Neural progenitor cell (in vitro differentiated cells): Measurements from ENCODE around the gene DESI2.
"Not testable (repeated sequence)": the region's sequence is repeated elsewhere in the genome, so short reads cannot be mapped to it uniquely, and the experiment has no call there.

Source experiments
- CTCF ChIP-seq: fragments of 200-600 bp; sonication (generic); IDR thresholded peaks from 2 replicates; pipeline ENCODE4 v1.5.1; 2017; ENCODE audit warnings: antibody characterized with exemption, mild to moderate bottlenecking
- EZH2 ChIP-seq: fragments of 200-600 bp; sonication (generic); IDR thresholded peaks from 2 replicates; pipeline ENCODE4 v1.6.1; 2017; ENCODE audit warnings: antibody characterized with exemption, mild to moderate bottlenecking, moderate library complexity

DNA sequence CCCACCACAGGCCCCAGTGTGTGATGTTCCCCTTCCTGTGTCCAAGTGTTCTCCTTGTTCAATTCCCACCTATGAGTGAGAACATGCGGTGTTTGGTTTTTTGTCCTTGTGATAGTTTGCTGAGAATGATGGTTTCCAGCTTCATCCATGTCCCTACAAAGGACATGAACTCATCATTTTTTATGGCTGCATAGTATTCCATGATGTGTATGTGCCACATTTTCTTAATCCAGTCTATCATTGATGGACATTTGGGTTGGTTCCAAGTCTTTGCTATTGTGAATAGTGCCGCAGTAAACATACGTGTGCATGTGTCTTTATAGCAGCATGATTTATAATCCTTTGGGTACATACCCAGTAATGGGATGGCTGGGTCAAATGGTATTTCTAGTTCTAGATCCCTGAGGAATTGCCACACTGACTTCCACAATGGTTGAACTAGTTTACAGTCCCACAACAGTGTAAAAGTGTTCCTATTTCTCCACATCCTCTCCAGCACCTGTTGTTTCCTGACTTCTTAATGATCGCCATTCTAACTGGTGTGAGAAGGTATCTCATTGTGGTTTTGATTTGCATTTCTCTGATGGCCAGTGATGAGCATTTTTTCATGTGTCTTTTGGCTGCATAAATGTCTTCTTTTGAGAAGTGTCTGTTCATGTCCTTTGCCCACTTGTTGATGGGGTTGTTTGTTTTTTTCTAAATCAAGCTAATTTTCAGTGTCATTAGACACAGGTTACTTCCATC lies 8.8 kb downstream of the DESI2 start:
- TF ChIP-seq CTCF, EZH2: not testable (repeated sequence)
